Measurements from ENCODE around the gene SAFB2. TPM values are rescaled to one million over a fixed set of nuclear protein-coding genes. Genes with fewer than 3 reads are reported as not detected.

Gene SAFB2
- total RNA-seq, 4 donors from 2014 or later: 13.7 to 19.8 (median 18.4) TPM

- Histone ChIP-seq H3K36me3 (peaks cover 0 to 61% of the 10 kb centered on the region in 2 donors), H3K27ac (no peak overlapping the region), H3K4me1 (peaks cover 14 to 15% of the 10 kb centered on the region in 2 donors), H3K4me3 (no peak overlapping the region), H3K9me3 (no peaks in the 10 kb centered on the region), H3K27me3 (no peaks in the 10 kb centered on the region)
- in situ Hi-C loops (cut with MboI; ENCODE audit: low sequenced_read_pairs in 4 of 4) (loop anchor here in 1 of 4 donors (25.0 kb wide), 1 partner anchor 525 kb away; no protein-coding TSS in a partner anchor), intact Hi-C loops (cut with DNase I; ENCODE audit: low total_unique reads) (no loop called here)
- TF ChIP-seq POLR2A (IDR thresholded peaks at IDR 0.05) (no peak), CTCF (IDR thresholded peaks at IDR 0.05 in 4 of 5, conservative IDR thresholded peaks at IDR 0.05 in 1 of 5) (no peak)
- ATAC-seq (no peak), DNase-seq (no peak)
These were observed 35.5 kb downstream of the SAFB2 start for GRCh38 chr19:5587071-5587455.

- Histone ChIP-seq H3K36me3 (peaks cover 0 to 56% of the 10 kb centered on the region in 2 donors), H3K27me3 (no peaks in the 10 kb centered on the region), H3K27ac (peak overlapping the region; percentile 41 to 73 (median 54)), H3K4me1 (peaks cover 14 to 15% of the 10 kb centered on the region in 2 donors), H3K4me3 (no peak overlapping the region), H3K9me3 (no peaks in the 10 kb centered on the region)
- ATAC-seq (no peak), DNase-seq (no peak)
- TF ChIP-seq CTCF (IDR thresholded peaks at IDR 0.05 in 4 of 5, conservative IDR thresholded peaks at IDR 0.05 in 1 of 5) (no peak), POLR2A (IDR thresholded peaks at IDR 0.05) (no peak)
- in situ Hi-C loops (cut with MboI; ENCODE audit: low sequenced_read_pairs in 4 of 4): loop anchor here in 1 of 4 donors (25.0 kb wide), 1 partner anchor 524 kb away; no protein-coding TSS in a partner anchor
- intact Hi-C loops (cut with DNase I; ENCODE audit: low total_unique reads): no loop called here
These were observed 36.1 kb downstream of the SAFB2 start for GRCh38 chr19:5586300-5587070.

- intact Hi-C loops (cut with DNase I; ENCODE audit: low total_unique reads): no loop called here
- Histone ChIP-seq H3K4me1 (peaks cover 14 to 15% of the 10 kb centered on the region in 2 donors), H3K36me3 (peaks cover 0 to 48% of the 10 kb centered on the region in 2 donors), H3K4me3 (peak overlapping the region in 1 of 4 donors; percentile 25), H3K9me3 (no peaks in the 10 kb centered on the region), H3K27me3 (no peaks in the 10 kb centered on the region), H3K27ac (peak overlapping the region; percentile 41 to 73 (median 54))
- DNase-seq (no peak), ATAC-seq (peak in 1 of 2 donors; percentile 49)
- no peak for TF ChIP-seq POLR2A (IDR thresholded peaks at IDR 0.05)
- TF ChIP-seq CTCF (IDR thresholded peaks at IDR 0.05 in 4 of 5, conservative IDR thresholded peaks at IDR 0.05 in 1 of 5): no peak
- in situ Hi-C loops (cut with MboI; ENCODE audit: low sequenced_read_pairs in 4 of 4): loop anchor here in 1 of 4 donors (25.0 kb wide), 1 partner anchor 523 kb away; no protein-coding TSS in a partner anchor
These were observed 36.9 kb downstream of the SAFB2 start for GRCh38 chr19:5585461-5586299.

- Histone ChIP-seq H3K9me3 (no peaks in the 10 kb centered on the region), H3K4me3 (no peak overlapping the region), H3K4me1 (peaks cover 4 to 7% of the 10 kb centered on the region in 2 donors), H3K27ac (no peak overlapping the region), H3K36me3 (no peaks in the 10 kb centered on the region), H3K27me3 (no peaks in the 10 kb centered on the region)
- no peak for DNase-seq
- TF ChIP-seq POLR2A (IDR thresholded peaks at IDR 0.05): no peak
- TF ChIP-seq CTCF (IDR thresholded peaks at IDR 0.05 in 4 of 5, conservative IDR thresholded peaks at IDR 0.05 in 1 of 5): no peak
- in situ Hi-C loops (cut with MboI; ENCODE audit: low sequenced_read_pairs in 4 of 4): loop anchor here in 1 of 4 donors (25.0 kb wide), 1 partner anchor 518 kb away; no protein-coding TSS in a partner anchor
- intact Hi-C loops (cut with DNase I; ENCODE audit: low total_unique reads): no loop called here
- no peak for ATAC-seq
These were observed 42.4 kb downstream of the SAFB2 start for GRCh38 chr19:5580161-5580571.
